Measurements from ENCODE around the gene FOXK1. TPM values are rescaled to one million over a fixed set of nuclear protein-coding genes. Genes with fewer than 3 reads are reported as not detected.
A peak's percentile ranks its signal among the peaks of the same experiment; 100 is the strongest.

Gene FOXK1
- polyA plus RNA-seq, 1 donor = 17.1 TPM

DNA sequence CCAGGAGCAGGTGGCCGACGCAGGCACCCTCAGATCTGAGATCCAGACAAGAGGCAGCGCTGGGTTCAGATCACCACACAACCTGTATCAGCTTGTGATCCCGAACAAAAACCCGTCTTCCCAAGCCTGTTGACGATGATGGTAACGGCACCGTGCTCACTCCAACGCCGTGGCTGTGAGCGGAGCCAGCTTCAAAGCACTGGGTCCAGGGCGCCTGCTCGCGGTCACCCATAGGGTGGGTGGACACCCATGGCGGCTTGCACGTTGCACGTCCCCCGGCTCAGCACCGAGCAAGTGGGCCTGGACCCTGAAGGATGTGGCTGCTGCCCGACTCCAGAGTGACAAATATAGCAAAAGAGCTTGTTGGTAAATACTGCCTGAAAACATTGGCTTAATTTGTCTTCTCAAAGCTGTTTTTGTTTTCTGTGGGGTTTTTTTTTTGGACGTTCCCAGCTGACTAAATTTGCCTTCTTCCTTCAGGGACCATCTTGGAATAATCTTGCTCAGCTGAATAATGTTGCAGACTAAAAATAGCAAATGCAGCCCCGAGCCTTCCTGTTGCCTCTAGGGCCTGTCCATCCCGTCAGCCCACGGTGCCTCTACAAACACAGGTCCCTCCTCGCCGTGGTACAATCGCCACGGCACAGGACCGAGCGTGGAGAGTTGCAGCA, 41.0 kb downstream of the FOXK1 start:
- DNase-seq (ENCODE audit: low read depth) = no peak

DNA sequence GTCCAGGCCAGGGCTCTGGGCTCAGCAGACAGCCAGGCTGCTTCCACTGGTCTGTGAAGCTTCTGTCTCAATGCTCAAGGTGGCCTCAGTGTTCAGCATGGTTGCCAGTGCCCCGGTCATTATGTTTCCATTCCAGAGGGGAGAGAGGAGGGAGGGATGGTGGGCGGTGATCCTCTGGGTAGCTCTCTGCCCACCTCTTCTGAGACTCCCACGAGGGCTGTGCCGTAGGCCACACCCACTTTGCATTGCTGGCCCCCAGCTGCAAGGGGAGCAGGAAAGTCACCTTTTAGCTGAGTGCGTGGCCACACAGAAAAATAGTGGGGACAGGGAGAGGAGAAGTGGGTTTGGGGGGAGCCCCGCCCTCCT, 42.5 kb downstream of the FOXK1 start:
- DNase-seq (ENCODE audit: low read depth) = no peak

DNA sequence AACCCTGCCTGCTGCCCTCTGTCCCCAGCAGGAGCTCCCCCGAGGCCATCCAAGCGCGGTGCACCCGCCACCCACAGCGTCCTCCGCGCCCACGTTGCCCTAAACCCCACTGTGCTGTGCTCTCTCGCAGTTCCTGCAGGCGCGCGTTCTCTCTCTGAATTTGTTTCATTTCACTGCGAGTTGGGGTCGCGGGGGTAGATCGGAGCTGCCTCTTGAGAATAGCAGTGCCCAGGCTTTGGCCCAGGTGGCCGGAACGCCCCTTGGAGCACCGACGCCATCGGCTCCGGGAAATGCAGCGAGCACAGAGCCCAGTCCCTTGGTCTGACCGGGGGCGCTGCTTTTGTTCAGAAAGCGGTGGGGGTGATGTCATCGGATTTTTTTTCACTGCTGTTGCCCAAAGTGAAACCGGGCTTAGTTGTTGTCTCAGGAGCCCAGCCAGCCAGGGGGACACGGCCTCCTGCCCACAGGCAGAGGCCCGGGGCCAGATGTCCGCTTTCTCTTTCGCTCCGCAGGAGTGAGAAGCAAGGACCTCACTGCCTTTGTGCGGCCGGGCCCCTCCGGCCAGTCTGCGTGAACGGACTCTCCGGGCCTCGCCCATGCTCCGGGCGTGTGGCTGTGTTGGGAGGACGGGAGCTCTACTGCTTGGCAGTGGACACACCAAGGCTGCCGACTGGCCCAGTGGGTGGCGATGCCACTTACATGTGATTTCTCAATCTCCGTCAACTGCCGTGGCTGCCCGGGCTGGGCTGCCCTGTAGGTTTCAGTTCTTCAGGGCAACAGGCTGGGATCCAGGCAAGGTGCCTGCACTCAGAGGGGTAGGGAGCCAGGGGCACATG, 43.1 kb downstream of the FOXK1 start:
- DNase-seq (ENCODE audit: low read depth) = no peak

DNA sequence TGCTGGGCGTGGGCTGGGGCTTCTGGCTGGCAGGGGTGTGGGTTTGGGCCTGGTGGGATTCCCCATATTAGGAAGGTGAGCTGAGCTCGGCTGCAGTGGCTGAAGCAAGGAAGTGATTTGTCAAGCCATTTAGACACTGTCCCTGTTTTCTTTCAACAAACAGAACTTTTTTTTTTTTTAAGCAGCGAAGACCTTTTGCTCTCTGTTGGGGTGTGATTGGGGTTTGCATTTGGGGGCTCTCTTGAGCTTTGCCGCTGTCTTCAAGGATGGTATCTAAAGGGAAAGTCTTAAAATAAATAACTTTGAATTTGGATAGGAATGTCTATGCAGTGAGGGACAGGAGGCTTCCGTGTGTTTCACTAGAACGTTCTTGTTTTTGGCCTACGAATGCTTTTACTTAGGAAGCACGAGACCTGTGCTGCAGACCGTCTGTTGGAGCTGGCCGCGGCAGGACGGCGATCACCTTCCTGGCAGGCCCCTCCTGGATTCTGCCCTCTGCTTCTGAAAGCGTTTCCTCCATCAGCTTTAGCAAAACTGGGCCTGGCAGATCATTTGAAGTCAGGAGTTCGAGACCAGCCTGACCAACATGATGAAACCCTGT, 43.9 kb downstream of the FOXK1 start:
- DNase-seq (ENCODE audit: low read depth) = no peak

DNA sequence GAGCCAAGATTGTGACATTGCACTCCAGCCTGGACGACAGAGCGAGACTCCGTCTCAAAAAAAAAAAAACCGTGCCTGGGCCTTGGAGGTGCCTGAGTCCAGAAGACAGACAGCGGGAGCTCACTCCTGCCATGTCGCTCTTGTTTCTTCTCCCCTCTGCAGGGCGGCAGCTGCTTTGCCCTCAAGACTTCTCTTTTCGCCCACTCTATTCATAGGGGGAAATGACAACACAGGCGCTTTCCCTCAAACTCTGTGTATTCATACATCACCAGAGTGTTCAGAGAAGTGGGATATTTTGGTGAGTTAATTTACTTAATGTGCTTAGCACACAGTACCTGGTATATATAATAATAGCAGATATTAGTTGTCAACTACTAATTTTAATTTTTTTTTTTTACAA, 44.5 kb downstream of the FOXK1 start:
- no peak for DNase-seq (ENCODE audit: low read depth)

DNA sequence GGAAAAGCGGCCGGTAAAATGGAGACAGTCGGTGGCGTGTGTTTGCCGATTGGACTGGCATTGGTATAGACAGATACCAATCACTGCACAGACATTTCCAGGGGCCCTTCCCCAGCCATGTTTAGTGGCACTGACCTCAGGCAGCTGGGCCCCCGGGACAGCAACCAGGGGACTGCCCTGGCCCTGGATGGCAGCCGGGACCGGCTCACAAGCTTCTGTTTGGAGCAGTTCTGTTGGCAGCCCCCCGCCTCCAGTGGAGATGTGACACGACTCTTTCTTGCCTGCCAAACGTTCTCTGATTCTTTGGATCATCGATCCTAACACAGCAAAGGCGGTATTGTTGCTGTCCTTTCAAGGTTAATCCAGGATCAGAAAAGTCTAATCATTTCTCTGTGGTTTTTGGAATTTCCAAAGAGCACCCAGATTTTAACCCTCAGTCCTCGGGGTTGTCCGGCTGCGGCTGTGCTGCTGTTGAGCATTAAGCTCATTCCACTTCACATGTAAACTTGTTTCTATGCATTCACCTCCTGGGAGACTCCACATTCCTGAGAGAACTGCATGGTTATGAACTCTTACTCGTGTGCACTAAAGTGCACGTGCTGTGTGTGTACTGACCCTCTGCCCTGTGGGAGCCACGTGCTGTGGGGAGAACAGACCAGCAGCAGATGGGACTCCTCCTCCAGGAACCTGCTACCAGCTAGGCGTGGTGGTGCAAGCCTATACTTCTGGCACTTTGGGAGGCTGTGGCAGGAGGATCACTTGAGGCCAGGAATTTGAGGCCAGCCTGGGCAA, 46.0 kb downstream of the FOXK1 start:
- no peak for DNase-seq (ENCODE audit: low read depth)

DNA sequence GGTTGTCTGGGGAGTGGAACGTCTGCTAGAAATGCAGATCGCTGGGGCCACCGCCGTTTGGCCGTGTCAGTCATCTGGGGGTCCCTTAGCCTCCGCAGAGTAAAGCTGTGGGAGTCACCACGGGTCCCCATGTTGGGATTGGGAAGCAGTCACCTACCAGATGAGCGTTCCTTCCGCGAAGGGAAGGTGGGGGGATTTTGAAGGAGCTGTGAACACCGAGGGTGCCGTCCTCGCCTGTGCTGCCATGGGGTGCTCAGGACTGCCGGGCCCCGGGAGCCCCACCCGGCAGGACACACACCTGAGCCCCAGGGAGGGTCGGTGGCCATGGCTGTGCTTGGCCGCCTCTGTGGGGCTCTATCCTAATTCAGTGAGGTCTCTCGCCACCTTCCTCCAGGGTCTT, 47.2 kb downstream of the FOXK1 start:
- DNase-seq (ENCODE audit: low read depth) = no peak

DNA sequence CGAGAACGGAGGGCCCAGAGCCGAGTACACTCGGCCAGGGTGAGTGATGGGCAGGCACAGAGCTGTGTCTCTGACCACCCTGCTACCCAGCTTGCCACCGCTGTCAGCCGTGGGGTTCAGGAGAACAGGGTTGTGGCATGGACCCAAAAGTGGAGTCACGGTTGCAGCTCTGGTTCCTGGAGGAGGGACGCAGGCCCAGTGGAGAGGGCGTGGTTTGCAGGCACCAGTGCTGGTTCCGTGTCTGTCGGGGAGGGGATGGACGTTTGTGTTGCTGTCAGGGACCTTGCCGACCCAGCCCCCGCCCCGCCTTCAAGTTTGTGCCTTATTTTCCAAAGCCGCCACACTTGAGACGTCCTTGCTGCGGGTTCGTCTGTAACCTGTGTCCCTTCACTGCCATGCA, 48.2 kb downstream of the FOXK1 start:
- no peak for DNase-seq (ENCODE audit: low read depth)

DNA sequence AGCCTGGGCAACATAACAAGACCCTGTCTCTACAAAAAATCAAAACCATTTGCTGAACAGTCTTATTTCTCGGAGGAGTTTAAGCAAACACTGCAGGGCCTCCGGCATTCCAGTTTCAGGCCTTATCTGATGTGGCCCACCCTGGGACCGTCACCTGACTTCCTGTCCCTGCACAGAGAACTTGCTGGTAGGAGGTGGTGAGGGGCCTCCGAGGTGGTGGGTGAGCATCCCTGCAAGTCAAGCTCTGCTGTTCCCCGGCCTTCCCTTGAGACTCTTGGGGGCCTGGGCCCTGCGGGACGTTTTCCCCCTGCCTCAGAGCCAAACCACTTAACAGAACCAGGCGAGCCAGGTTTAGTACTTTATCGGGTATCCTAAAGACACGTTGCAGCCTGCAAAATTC, 48.9 kb downstream of the FOXK1 start:
- DNase-seq (ENCODE audit: low read depth) = no peak

DNA sequence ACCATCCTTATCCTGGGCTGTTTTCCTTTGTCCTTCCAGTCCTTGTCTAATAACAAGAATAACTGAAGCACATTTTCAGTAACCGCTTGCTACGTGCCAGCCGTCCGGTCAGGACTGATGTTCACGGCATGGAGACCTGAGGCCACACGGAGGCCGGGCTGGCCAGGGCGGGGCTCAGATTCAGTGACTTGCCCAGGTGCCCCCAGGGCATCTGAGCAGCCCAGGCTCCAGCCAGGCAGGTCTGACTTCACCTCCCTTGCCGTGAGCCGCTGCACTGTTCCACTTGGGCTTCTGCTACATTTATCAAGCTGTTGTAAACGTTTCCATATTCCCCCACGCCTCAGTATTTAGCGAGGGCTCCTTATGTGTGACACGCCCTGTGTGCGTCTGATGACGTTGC, 49.7 kb downstream of the FOXK1 start:
- no peak for DNase-seq (ENCODE audit: low read depth)

DNA sequence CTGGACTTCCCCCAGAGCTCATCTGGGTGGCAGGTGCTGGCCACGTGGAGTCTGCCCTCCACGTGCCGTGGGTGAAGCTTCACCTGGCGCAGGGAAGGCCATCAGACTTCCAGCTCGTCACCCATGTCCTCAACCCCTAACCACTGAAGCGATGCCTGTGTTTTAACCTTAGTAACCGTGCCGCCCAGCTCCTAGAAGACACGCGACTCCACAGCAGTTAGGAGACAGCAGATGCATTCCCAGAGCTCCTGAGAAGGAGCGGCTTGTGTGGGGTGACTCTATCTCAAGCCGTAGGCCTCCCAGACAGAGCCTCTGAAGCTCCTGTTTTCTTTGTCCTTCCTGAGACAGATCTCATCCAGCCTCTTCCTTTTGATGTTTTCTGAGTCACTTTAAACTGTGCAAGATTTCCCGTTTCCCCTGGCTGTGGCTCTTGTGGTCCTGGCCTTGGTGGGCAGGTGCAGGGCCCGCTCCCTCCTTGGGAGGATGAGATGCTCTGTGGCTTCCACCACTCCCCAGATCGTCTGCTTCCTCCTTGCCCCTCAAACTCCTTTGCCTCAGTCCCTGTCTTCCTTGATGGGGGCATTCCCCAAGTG, 51.9 kb downstream of the FOXK1 start:
- no peak for DNase-seq (ENCODE audit: low read depth)

DNA sequence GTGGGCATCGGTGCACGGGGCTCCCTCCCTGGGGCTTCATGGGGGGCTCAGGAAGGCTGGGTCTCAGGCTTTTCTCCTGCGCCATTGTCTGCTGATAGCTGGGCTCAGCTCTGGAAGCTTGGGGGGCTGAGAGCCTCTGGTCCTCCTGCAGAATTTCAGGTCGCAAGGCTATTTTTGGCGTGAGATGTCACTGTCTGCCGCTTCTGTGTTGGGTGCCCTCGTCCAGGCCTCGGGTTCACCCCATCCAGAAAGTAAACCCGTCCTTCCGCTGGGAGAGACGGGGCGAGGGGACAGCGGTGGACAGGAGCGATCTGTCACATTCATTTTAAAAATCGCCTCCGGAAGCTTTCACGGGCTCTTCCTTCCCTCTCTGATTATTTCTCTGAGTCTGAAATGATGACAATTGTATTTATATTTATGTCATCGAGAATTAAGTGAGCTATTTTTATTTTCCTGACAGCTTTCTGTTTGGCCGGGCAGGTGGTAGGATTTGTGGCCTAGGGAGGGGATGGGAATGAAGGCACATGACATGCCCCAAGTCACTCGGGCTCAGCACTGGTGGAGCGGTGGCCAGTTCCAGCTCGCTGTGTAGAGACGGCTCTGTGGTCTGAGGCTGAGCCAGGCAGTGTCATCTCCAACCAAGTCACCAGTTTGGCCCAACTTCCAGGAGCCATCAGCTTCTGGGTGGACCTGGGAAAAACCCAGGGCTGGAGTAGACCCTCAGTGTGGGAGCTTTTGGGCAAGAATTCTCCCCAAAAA, 52.7 kb downstream of the FOXK1 start:
- DNase-seq (ENCODE audit: low read depth) = no peak

DNA sequence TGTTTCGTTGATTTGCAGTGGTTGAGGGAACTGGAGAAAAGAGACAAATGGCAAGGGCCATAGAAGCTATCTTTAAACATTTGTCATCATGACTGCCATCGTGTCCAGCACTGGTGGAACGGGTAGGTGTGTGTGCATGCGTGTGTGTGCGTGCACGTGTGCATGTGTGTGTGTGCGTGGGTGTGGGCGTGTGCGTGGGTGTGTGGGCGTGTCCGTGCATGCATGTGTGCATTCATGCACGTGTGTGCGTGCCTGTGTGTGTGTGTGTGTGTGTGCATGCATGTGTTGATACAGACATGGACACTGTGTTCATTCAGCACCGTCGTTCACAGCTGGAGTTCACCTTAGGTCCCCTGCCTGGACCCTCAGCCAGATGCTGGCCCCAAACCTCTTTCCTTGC, 55.2 kb downstream of the FOXK1 start:
- no peak for DNase-seq (ENCODE audit: low read depth)

DNA sequence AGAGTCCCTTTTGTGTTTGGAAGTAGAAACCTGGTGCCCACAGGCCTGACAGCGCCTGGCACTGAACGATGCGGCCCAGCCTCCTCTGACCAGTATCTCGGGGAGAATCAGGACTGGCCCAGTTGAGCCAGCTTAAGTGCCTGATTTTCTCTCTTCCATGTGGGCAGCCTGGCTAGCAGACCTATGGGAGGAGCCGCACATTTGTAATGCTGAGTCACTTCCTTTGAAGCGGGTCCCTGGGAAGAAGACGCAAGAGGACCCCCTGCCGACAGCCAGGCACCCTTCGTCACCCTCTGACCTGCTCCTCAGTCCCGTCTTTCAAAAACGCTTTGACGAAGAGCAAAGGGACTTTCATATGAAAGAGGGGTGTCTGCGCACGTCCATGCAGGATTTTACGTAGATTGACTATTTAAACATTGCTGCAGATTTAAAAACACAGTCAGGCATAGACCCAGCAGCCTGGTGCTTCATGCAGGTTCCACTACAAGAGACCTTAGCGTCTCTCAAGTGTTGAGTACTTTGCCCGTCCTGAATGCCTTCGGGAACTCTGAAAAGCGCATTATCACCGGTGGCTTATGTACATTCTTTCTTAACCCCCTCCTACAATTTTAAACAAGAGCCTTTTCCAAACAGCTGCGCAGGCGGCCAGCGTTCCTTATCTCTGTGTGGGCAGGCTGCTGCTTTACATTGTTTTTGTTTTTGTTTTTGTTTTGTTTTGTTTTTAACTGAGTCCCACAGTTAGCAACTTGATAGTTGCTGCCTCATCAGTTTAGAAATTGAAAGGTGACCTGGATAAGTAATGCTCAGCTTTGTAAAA, 56.8 kb downstream of the FOXK1 start:
- no peak for DNase-seq (ENCODE audit: low read depth)

DNA sequence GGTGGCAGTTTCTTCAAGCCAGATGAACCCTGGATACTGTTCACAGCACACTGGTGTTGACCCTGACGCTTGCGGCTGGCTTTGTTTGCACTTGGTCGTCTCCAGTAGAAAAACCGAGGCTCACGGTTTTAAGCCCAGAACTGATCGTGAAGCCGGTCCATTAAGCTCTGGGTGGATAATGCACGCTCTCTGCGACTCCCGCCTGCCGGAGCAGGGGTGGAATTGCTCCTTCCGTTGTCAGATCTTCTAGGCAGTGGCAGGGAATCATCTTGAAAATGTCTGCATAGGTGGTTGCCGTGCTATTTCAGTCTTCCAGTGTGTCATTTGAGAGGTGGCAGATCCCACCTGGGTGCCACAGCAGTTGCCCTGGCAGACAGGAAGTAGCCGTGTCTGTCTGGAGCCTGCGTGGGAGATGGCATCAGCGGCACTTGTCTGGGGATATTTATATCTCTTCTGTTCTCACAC, 57.5 kb downstream of the FOXK1 start:
- no peak for DNase-seq (ENCODE audit: low read depth)

DNA sequence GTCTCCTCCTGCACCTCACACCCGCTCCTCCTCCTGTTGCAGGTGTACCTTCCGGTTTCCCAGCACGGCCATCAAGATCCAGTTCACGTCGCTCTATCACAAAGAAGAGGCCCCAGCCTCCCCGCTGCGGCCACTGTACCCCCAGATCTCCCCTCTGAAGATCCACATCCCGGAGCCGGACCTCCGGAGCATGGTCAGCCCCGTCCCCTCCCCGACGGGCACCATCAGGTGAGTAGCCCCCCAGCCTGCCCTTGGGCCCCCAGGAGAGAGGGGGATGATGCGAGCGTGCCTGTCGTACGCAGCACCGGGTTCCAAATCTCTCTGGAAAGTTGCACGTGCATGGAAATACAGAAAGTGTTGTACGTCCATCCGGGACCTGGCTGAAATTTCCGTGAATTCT, 58.7 kb downstream of the FOXK1 start:
- DNase-seq (ENCODE audit: low read depth) = no peak

DNA sequence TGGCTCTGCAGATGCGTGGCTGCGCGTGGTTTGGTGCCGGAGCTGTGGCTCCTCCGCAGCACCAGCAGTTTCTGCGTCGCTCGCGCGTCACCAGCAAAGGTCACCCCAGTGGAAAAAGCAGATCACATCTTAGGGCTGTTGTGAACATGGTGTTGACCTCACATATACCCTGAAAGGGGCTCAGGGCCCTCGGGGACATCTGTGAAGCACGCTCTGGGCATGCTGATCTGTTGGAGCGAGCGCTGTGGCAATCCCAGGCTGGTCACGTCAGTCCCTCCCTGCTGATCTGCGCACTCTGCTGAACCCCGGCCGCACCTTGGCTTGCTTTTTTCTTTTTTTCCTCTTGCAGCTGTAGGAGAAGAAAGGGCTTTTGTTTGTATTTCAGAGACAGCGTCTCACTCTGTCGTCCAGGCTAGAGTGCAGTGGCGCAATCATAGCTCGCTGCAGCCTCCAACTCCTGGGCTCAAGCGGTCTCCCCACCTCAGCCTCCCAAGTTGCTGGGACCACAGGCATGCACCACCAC, 60.0 kb downstream of the FOXK1 start:
- no peak for DNase-seq (ENCODE audit: low read depth)

DNA sequence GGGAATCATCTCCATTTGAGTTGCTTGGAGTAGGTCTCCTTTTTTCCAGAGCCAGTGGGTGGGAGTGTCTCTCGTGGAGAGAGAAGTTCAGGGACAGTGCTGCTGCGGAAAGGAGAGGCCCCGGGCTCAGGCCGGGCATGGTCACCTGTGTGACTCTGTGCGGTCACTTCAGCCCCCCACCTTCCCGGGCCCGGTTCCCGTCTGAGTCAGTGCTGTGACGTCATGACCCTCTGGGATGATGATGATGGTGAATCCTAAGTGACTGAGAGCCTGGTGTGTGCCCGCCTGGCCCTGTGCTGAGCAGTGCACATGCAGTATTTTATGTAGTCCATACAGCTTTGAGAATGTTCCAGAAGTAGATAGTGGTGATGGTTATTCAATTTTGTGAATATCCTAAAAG, 60.8 kb downstream of the FOXK1 start:
- no peak for DNase-seq (ENCODE audit: low read depth)

DNA sequence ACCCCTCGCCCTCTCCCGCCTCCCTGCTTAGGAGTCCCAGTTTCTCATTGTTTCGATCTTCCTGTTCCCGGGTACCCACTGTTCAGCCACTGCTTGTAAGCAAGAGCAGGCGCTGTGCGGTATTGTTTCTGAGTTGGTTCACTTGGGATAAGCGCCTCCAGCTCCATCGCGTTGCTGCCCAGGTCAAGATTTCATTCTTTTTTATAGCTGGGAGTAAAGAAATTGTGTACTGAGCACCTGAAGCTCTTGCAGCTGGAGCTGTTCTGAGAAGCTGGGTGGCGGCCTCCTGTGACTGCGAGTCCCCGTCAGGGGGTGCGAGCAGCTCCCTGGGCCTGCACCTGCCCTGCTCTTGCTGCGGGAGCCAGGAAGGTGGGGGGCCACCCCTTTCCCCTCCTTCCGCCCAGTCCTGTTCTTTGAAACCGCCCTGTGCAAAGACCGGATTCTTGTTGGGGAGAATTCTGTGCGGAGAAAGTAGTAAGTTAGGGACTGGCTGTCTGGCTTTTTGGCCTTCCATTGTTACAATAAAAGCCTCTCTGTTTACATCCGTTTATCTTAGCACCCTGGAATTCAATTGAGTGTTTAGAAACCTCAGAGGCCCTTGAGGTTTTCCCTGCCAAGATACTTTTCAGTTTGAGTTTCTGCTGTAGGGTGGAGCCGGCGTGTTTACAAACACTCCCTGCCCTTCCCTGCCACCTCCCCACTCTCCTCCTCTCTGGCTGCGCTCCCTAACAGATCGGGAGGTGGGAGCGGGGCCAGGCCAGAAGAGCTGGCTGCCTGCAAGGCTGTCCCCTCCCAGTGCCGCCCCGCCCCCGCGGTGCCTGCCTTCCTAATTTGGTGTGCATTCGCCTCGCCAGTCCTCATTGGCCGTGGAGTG, 62.5 kb downstream of the FOXK1 start:
- DNase-seq (ENCODE audit: low read depth) = peak; percentile 94
